ENCODE results near the gene ACOT7.

Gene ACOT7

GRCh38 chr1:6357243-6357936, 36.2 kb downstream of the ACOT7 start:
- peaks cover 28% of the 10 kb centered on the region for H3K4me1 ChIP-seq (ENCODE audit: control insufficient read depth, insufficient read depth, low read length)
- H3K9me3 ChIP-seq (replicated peaks; ENCODE audit: low read length): no peaks in the 10 kb centered on the region
- no peak overlapping the region for H3K9ac ChIP-seq (ENCODE audit: low read depth, low read length)
- H3K27me3 ChIP-seq (ENCODE audit: control insufficient read depth, insufficient read depth, low read length): no peaks in the 10 kb centered on the region
- no peak overlapping the region for H3K4me2 ChIP-seq (ENCODE audit: low read length)
- H3K36me3 ChIP-seq (ENCODE audit: insufficient read depth, low read length): no peaks in the 10 kb centered on the region
- no peak overlapping the region for H3K4me3 ChIP-seq (ENCODE audit: low read length)

GRCh38 chr1:6355621-6356020, 37.9 kb downstream of the ACOT7 start:
- no peak overlapping the region for H3K4me3 ChIP-seq (ENCODE audit: low read length)
- H3K9ac ChIP-seq (ENCODE audit: low read depth, low read length): no peak overlapping the region
- no peaks in the 10 kb centered on the region for H3K27me3 ChIP-seq (ENCODE audit: control insufficient read depth, insufficient read depth, low read length)
- no peak overlapping the region for H3K4me2 ChIP-seq (ENCODE audit: low read length)
- peaks cover 28% of the 10 kb centered on the region for H3K4me1 ChIP-seq (ENCODE audit: control insufficient read depth, insufficient read depth, low read length)
- H3K36me3 ChIP-seq (ENCODE audit: insufficient read depth, low read length): no peaks in the 10 kb centered on the region
- no peaks in the 10 kb centered on the region for H3K9me3 ChIP-seq (replicated peaks; ENCODE audit: low read length)

- H3K36me3 ChIP-seq (ENCODE audit: insufficient read depth, low read length): no peaks in the 10 kb centered on the region
- H3K9me3 ChIP-seq (replicated peaks; ENCODE audit: low read length): no peaks in the 10 kb centered on the region
- H3K4me3 ChIP-seq (ENCODE audit: low read length): no peak overlapping the region
- no peaks in the 10 kb centered on the region for H3K27me3 ChIP-seq (ENCODE audit: control insufficient read depth, insufficient read depth, low read length)
- no peak overlapping the region for H3K4me2 ChIP-seq (ENCODE audit: low read length)
- H3K4me1 ChIP-seq (ENCODE audit: control insufficient read depth, insufficient read depth, low read length): peaks cover 23% of the 10 kb centered on the region
- no peak overlapping the region for H3K9ac ChIP-seq (ENCODE audit: low read depth, low read length)
Measured at GRCh38 chr1:6354659-6355317, 38.8 kb downstream of the ACOT7 start.

- H3K9me3 ChIP-seq (replicated peaks; ENCODE audit: low read length): no peaks in the 10 kb centered on the region
- H3K4me2 ChIP-seq (ENCODE audit: low read length): peak overlapping the region; percentile 56
- no peaks in the 10 kb centered on the region for H3K27me3 ChIP-seq (ENCODE audit: control insufficient read depth, insufficient read depth, low read length)
- peaks cover 16% of the 10 kb centered on the region for H3K4me1 ChIP-seq (ENCODE audit: control insufficient read depth, insufficient read depth, low read length)
- peak overlapping the region; percentile 24 for H3K4me3 ChIP-seq (ENCODE audit: low read length)
- H3K9ac ChIP-seq (ENCODE audit: low read depth, low read length): peak overlapping the region; percentile 41
- no peaks in the 10 kb centered on the region for H3K36me3 ChIP-seq (ENCODE audit: insufficient read depth, low read length)
Measured at GRCh38 chr1:6353955-6354658, 39.5 kb downstream of the ACOT7 start.

- H3K4me2 ChIP-seq (ENCODE audit: low read length): peak overlapping the region; percentile 56
- no peaks in the 10 kb centered on the region for H3K36me3 ChIP-seq (ENCODE audit: insufficient read depth, low read length)
- H3K4me1 ChIP-seq (ENCODE audit: control insufficient read depth, insufficient read depth, low read length): peaks cover 11% of the 10 kb centered on the region
- no peaks in the 10 kb centered on the region for H3K9me3 ChIP-seq (replicated peaks; ENCODE audit: low read length)
- peak overlapping the region; percentile 41 for H3K9ac ChIP-seq (ENCODE audit: low read depth, low read length)
- no peak overlapping the region for H3K4me3 ChIP-seq (ENCODE audit: low read length)
- no peaks in the 10 kb centered on the region for H3K27me3 ChIP-seq (ENCODE audit: control insufficient read depth, insufficient read depth, low read length)
Measured at GRCh38 chr1:6353619-6353954, 40.0 kb downstream of the ACOT7 start.

- Histone ChIP-seq H3K4me1 (ENCODE audit: control insufficient read depth, insufficient read depth, low read length) (peaks cover 10% of the 10 kb centered on the region), H3K4me2 (ENCODE audit: low read length) (no peak overlapping the region), H3K36me3 (ENCODE audit: insufficient read depth, low read length) (peaks cover 2% of the 10 kb centered on the region)
Measured at GRCh38 chr1:6352138-6352563, 41.4 kb downstream of the ACOT7 start.

GRCh38 chr1:6351480-6352137, 42.0 kb downstream of the ACOT7 start:
- H3K9me3 ChIP-seq (replicated peaks; ENCODE audit: low read length): no peaks in the 10 kb centered on the region
- H3K4me3 ChIP-seq (ENCODE audit: low read length): no peak overlapping the region
- no peak overlapping the region for H3K9ac ChIP-seq (ENCODE audit: low read depth, low read length)
- peaks cover 5% of the 10 kb centered on the region for H3K36me3 ChIP-seq (ENCODE audit: insufficient read depth, low read length)
- peaks cover 10% of the 10 kb centered on the region for H3K4me1 ChIP-seq (ENCODE audit: control insufficient read depth, insufficient read depth, low read length)
- no peaks in the 10 kb centered on the region for H3K27me3 ChIP-seq (ENCODE audit: control insufficient read depth, insufficient read depth, low read length)
- H3K4me2 ChIP-seq (ENCODE audit: low read length): no peak overlapping the region

More at GRCh38 chr1:6352138-6352563, 41.4 kb downstream of the ACOT7 start:
- H3K4me3 ChIP-seq (ENCODE audit: low read length): no peak overlapping the region
- no peaks in the 10 kb centered on the region for H3K27me3 ChIP-seq (ENCODE audit: control insufficient read depth, insufficient read depth, low read length)
- no peak overlapping the region for H3K9ac ChIP-seq (ENCODE audit: low read depth, low read length)
- no peaks in the 10 kb centered on the region for H3K9me3 ChIP-seq (replicated peaks; ENCODE audit: low read length)

GRCh38 chr1:6350416-6351088, 43.0 kb downstream of the ACOT7 start:
- H3K9ac ChIP-seq (ENCODE audit: low read depth, low read length): no peak overlapping the region
- H3K4me3 ChIP-seq (ENCODE audit: low read length): no peak overlapping the region
- no peaks in the 10 kb centered on the region for H3K27me3 ChIP-seq (ENCODE audit: control insufficient read depth, insufficient read depth, low read length)
- peaks cover 10% of the 10 kb centered on the region for H3K4me1 ChIP-seq (ENCODE audit: control insufficient read depth, insufficient read depth, low read length)
- H3K4me2 ChIP-seq (ENCODE audit: low read length): no peak overlapping the region
- peaks cover 5% of the 10 kb centered on the region for H3K36me3 ChIP-seq (ENCODE audit: insufficient read depth, low read length)
- no peaks in the 10 kb centered on the region for H3K9me3 ChIP-seq (replicated peaks; ENCODE audit: low read length)

- no peak overlapping the region for H3K4me2 ChIP-seq (ENCODE audit: low read length)
- peaks cover 10% of the 10 kb centered on the region for H3K4me1 ChIP-seq (ENCODE audit: control insufficient read depth, insufficient read depth, low read length)
- H3K27me3 ChIP-seq (ENCODE audit: control insufficient read depth, insufficient read depth, low read length): no peaks in the 10 kb centered on the region
- H3K9ac ChIP-seq (ENCODE audit: low read depth, low read length): no peak overlapping the region
- peaks cover 5% of the 10 kb centered on the region for H3K36me3 ChIP-seq (ENCODE audit: insufficient read depth, low read length)
- H3K4me3 ChIP-seq (ENCODE audit: low read length): no peak overlapping the region
- no peaks in the 10 kb centered on the region for H3K9me3 ChIP-seq (replicated peaks; ENCODE audit: low read length)
Measured at GRCh38 chr1:6349254-6349943, 44.2 kb downstream of the ACOT7 start.

GRCh38 chr1:6348511-6349191, 44.9 kb downstream of the ACOT7 start:
- Histone ChIP-seq H3K27me3 (ENCODE audit: control insufficient read depth, insufficient read depth, low read length) (no peaks in the 10 kb centered on the region), H3K4me2 (ENCODE audit: low read length) (no peak overlapping the region), H3K4me3 (ENCODE audit: low read length) (no peak overlapping the region)

More at GRCh38 chr1:6348511-6349191, 44.9 kb downstream of the ACOT7 start:
- Histone ChIP-seq H3K4me1 (ENCODE audit: control insufficient read depth, insufficient read depth, low read length) (peaks cover 5% of the 10 kb centered on the region), H3K9me3 (replicated peaks; ENCODE audit: low read length) (no peaks in the 10 kb centered on the region), H3K36me3 (ENCODE audit: insufficient read depth, low read length) (peaks cover 5% of the 10 kb centered on the region), H3K9ac (ENCODE audit: low read depth, low read length) (no peak overlapping the region)

All from skeletal muscle satellite cell (primary cell).